H1 (cell line): ENCODE data around the gene NEURL1. TPM values are rescaled to one million over a fixed set of nuclear protein-coding genes. Genes with fewer than 3 reads are reported as not detected.

Experiments used
- CTCF ChIA-PET: fragments of 300-600 bp; sonication (Branson Sonifier 250); formaldehyde crosslinking; loops from one replicate; lab custom pipeline; 2021; ENCODE audit not compliant: partially characterized antibody; lab: Charles Lee
- POLR2A ChIA-PET: fragments of 300-600 bp; sonication (Branson Sonifier 250); formaldehyde crosslinking; loops from one replicate; lab custom pipeline; 2021; ENCODE audit warnings: inconsistent platforms; ENCODE audit not compliant: partially characterized antibody; lab: Charles Lee
- DNase-seq, 2 experiments: peaks; one replicate each; pipeline versions ENCODE4 v3.0.0 to v3.0.0-alpha.2; 2010 to 2022; ENCODE audit warnings: low spot score in 2 of 2, low read depth in 1 of 2, mixed read lengths in 1 of 2
- FAIRE-seq: peaks from 2 replicates; lab custom pipeline; 2011; peaks lifted over from hg19 to GRCh38; lab: Jason Lieb, UNC
- H2AFZ ChIP-seq: 2 replicates; pipeline ENCODE4 v1.8.1; 2012; ENCODE audit warnings: low read length, inconsistent platforms
- H2AK5ac ChIP-seq: 2 replicates; pipeline ENCODE4 v1.6.1; 2013; ENCODE audit warnings: low read depth, low read length
- H2BK120ac ChIP-seq: replicated peaks from 2 replicates; pipeline ENCODE3; 2013; ENCODE audit warnings: low read depth, low read length, inconsistent platforms
- H2BK12ac ChIP-seq: 2 replicates; pipeline ENCODE4 v1.6.1; 2013; ENCODE audit warnings: low read depth, low read length
- H2BK15ac ChIP-seq: 2 replicates; pipeline ENCODE4 v1.6.1; 2013; ENCODE audit warnings: low read length
- H2BK20ac ChIP-seq: 2 replicates; pipeline ENCODE4 v1.6.1; 2013; ENCODE audit warnings: low read length
- H2BK5ac ChIP-seq: 2 replicates; pipeline ENCODE4 v1.6.1; 2013; ENCODE audit warnings: low read depth, low read length
- H3K14ac ChIP-seq: 2 replicates; pipeline ENCODE4 v1.6.1; 2013; ENCODE audit warnings: inconsistent platforms; ENCODE audit not compliant: insufficient read length
- H3K18ac ChIP-seq: 2 replicates; pipeline ENCODE4 v1.6.1; 2013; ENCODE audit warnings: low read length; ENCODE audit errors: extremely low read depth
- H3K23ac ChIP-seq: 2 replicates; pipeline ENCODE4 v1.6.1; 2013; ENCODE audit warnings: inconsistent platforms; ENCODE audit not compliant: insufficient read length
- H3K23me2 ChIP-seq: 2 replicates; pipeline ENCODE4 v1.6.1; 2013; ENCODE audit warnings: low read depth, low read length
- H3K27ac ChIP-seq: 2 replicates; pipeline ENCODE4 v1.6.1; 2011; ENCODE audit warnings: low read depth, low read length, inconsistent platforms
- H3K27me3 ChIP-seq, 4 experiments: replicated peaks in 1 of 4; 1 replicate in 1 of 4; 2 replicates in 3 of 4; pipeline versions ENCODE4 v1.6.1 to v1.8.1; 2011 to 2013; ENCODE audit warnings: low read length in 3 of 4, mild to moderate bottlenecking in 3 of 4, inconsistent platforms in 2 of 4, mixed read lengths in 2 of 4, moderate library complexity in 1 of 4; ENCODE audit not compliant: control insufficient read depth in 3 of 4, insufficient read depth in 3 of 4; ENCODE audit errors: extremely low read depth in 1 of 4
- H3K36me3 ChIP-seq, 4 experiments: 2 replicates each; pipeline versions ENCODE4 v1.6.1 to v1.8.1; 2011 to 2013; ENCODE audit warnings: mild to moderate bottlenecking in 4 of 4, low read length in 3 of 4, moderate library complexity in 2 of 4, control low read depth in 1 of 4, inconsistent platforms in 1 of 4; ENCODE audit not compliant: insufficient read depth in 4 of 4, control insufficient read depth in 2 of 4
- H3K4ac ChIP-seq: replicated peaks from 2 replicates; pipeline ENCODE3; 2013; ENCODE audit warnings: low read length, low read depth, mixed read lengths, inconsistent platforms; ENCODE audit not compliant: insufficient read length
- H3K4me1 ChIP-seq, 4 experiments: replicated peaks in 1 of 4; 1 replicate in 1 of 4; 2 replicates in 3 of 4; pipeline versions ENCODE4 v1.6.1 to v1.8.1; 2011 to 2013; ENCODE audit warnings: low read length in 3 of 4, inconsistent platforms in 2 of 4, mixed read lengths in 1 of 4; ENCODE audit not compliant: insufficient read depth in 4 of 4, control insufficient read depth in 3 of 4
- H3K4me2 ChIP-seq, 2 experiments: 2 replicates each; pipeline versions ENCODE4 v1.6.1 to v1.8.1; 2011 to 2013; ENCODE audit warnings: low read depth in 2 of 2, low read length in 2 of 2, control low read depth in 1 of 2, inconsistent platforms in 1 of 2, mild to moderate bottlenecking in 1 of 2; ENCODE audit not compliant: insufficient read depth in 1 of 2
- H3K4me3 ChIP-seq, 4 experiments: fragments of 200-600, 300-600 bp in 1 of 4; sonication (generic), shearing (Covaris generic), sonication (Bioruptor Twin) in 1 of 4; 2 replicates each; pipeline versions ENCODE4 v1.5.1 to v1.8.1; 2011 to 2016; ENCODE audit warnings: low read length in 4 of 4, low read depth in 3 of 4, control low read depth in 2 of 4, inconsistent platforms in 2 of 4, mild to moderate bottlenecking in 2 of 4, mixed read lengths in 1 of 4, moderate library complexity in 1 of 4; ENCODE audit not compliant: insufficient read depth in 2 of 4; ENCODE audit errors: extremely low read depth in 1 of 4
- H3K56ac ChIP-seq: replicated peaks from 2 replicates; pipeline ENCODE3; 2013; ENCODE audit warnings: low read depth, mild to moderate bottlenecking, mixed read lengths, low read length, inconsistent platforms; ENCODE audit not compliant: insufficient read length
- H3K79me1 ChIP-seq: 2 replicates; pipeline ENCODE4 v1.6.1; 2013; ENCODE audit warnings: low read depth, low read length, control low read depth
- H3K79me2 ChIP-seq, 2 experiments: 2 replicates each; pipeline versions ENCODE4 v1.6.1 to v1.8.1; 2012 to 2013; ENCODE audit warnings: low read length in 2 of 2, mild to moderate bottlenecking in 2 of 2, inconsistent platforms in 1 of 2; ENCODE audit not compliant: insufficient read depth in 2 of 2, control insufficient read depth in 1 of 2
- H3K9ac ChIP-seq, 4 experiments: replicated peaks in 1 of 4; 1 replicate in 1 of 4; 2 replicates in 3 of 4; pipeline versions ENCODE4 v1.6.1 to v1.8.1; 2011 to 2013; ENCODE audit warnings: low read depth in 3 of 4, low read length in 3 of 4, control low read depth in 2 of 4, mild to moderate bottlenecking in 2 of 4, moderate library complexity in 2 of 4, inconsistent platforms in 1 of 4; ENCODE audit errors: extremely low read depth in 1 of 4
- H3K9me3 ChIP-seq, 2 experiments: 2 replicates each; pipeline versions ENCODE4 v1.6.1 to v1.8.1; 2012 to 2013; ENCODE audit warnings: mild to moderate bottlenecking in 2 of 2, moderate library complexity in 2 of 2, control low read depth in 1 of 2, inconsistent platforms in 1 of 2, low read depth in 1 of 2, low read length in 1 of 2, mixed read lengths in 1 of 2; ENCODE audit not compliant: insufficient read depth in 2 of 2
- H4K20me1 ChIP-seq, 2 experiments: replicated peaks in 1 of 2; 2 replicates each; pipeline versions ENCODE3 to v1.8.1; 2011 to 2013; ENCODE audit warnings: inconsistent platforms in 2 of 2, low read length in 2 of 2, mild to moderate bottlenecking in 1 of 2; ENCODE audit not compliant: insufficient read depth in 2 of 2, control insufficient read depth in 1 of 2
- H4K5ac ChIP-seq: 2 replicates; pipeline ENCODE4 v1.6.1; 2013; ENCODE audit warnings: low read length, low read depth, mixed read lengths, inconsistent platforms; ENCODE audit not compliant: insufficient read length
- H4K8ac ChIP-seq: 2 replicates; pipeline ENCODE4 v1.8.0; 2013; ENCODE audit warnings: mild to moderate bottlenecking, moderate library complexity, low read length, inconsistent platforms; ENCODE audit not compliant: insufficient read depth; ENCODE audit errors: extremely low read depth
- H4K91ac ChIP-seq: replicated peaks from 2 replicates; pipeline ENCODE3; 2013; ENCODE audit warnings: low read length, mixed read lengths, inconsistent platforms; ENCODE audit not compliant: insufficient read length
- WGBS, 2 experiments: shearing (Covaris generic) in 1 of 2; methylation state at CpG; one replicate each; pipeline versions ENCODE4 v1.1.6 to v1.1.7; 2013 to 2015; ENCODE audit warnings: low lambda C conversion rate in 2 of 2, mixed read lengths in 2 of 2, inconsistent platforms in 1 of 2, low coverage in 1 of 2, missing lambda C conversion rate in 1 of 2; ENCODE audit not compliant: insufficient replicate concordance in 2 of 2, insufficient coverage in 1 of 2, insufficient read length in 1 of 2; ENCODE audit errors: extremely low coverage in 1 of 2, missing lambda C conversion rate in 1 of 2; 5-methylcytosine and 5-hydroxymethylcytosine counted together
- polyA plus RNA-seq, 7 experiments: library from polyadenylated mRNA; depleted of rRNA in 3 of 7; stranded (reverse) in 5 of 7; unstranded in 2 of 7; fragments of >200 nt in 5 of 7; fragments of 200-250 nt in 2 of 7; gene quantifications; 1 replicate in 5 of 7; 2 replicates in 1 of 7; 4 replicates in 1 of 7; pipeline versions ENCODE4 v1.2.1 to v1.2.3, GENCODE V29; 2011 to 2013; ENCODE audit warnings: missing spikeins in 2 of 7, mixed read lengths in 2 of 7
- total RNA-seq: library from RNA; stranded (reverse); fragmentation: NEBNext Ultra II Directional; extraction: Animal tissue kit (Norgen Biotek cat#: 25700); gene quantifications from 2 replicates; pipeline ENCODE4 v1.2.1, GENCODE V29; 2021

Gene NEURL1
- total and polyA plus RNA-seq, 2 of the 8 experiments (the other 6 are each of a cell fraction or from before 2014, with no cell fraction given): 0.54 to 0.58 TPM

- Histone ChIP-seq H2BK15ac (no peak overlapping the region), H3K23ac (no peak overlapping the region), H3K79me1 (no peaks in the 10 kb centered on the region), H3K9me3 (no peaks in the 10 kb centered on the region), H4K5ac (no peak overlapping the region), H3K79me2 (no peaks in the 10 kb centered on the region), H3K27ac (no peak overlapping the region), H4K91ac (no peak overlapping the region), H3K56ac (no peak overlapping the region), H4K20me1 (no peaks in the 10 kb centered on the region), H2AK5ac (no peak overlapping the region), H3K14ac (no peak overlapping the region), H3K4me1 (no peaks in the 10 kb centered on the region; a peak in 1 of 7 replicates), H4K8ac (no peak overlapping the region), H3K4me3 (no peak overlapping the region), H3K4me2 (no peak overlapping the region), H2BK120ac (no peak overlapping the region), H3K27me3 (no peaks in the 10 kb centered on the region; a peak in 1 of 7 replicates), H3K4ac (no peak overlapping the region), H2AFZ (no peak overlapping the region), H3K9ac (no peak overlapping the region), H3K18ac (no peak overlapping the region), H2BK5ac (no peak overlapping the region), H2BK20ac (no peak overlapping the region), H3K23me2 (peaks cover 2% of the 10 kb centered on the region; the same call in 1 of the 2 replicates), H2BK12ac (no peak overlapping the region), H3K36me3 (no peaks in the 10 kb centered on the region)
- FAIRE-seq (no peak), DNase-seq (no peak)
- ChIA-PET CTCF (interaction anchor here (0.6 to 12.0 kb wide), 17 partner anchors 11 to 156 kb away, joined by 3 to 134 read pairs (median 4); no protein-coding TSS in a partner anchor), POLR2A (interaction anchor here (0.8 kb wide), 1 partner anchor 9 kb away, joined by 3 read pairs; no protein-coding TSS in a partner anchor)
- 83% methylated on average over 7 of the region's 7 CpGs; no CpG with 5 or more reads in 1 of the 2 experiments for WGBS, 2 experiments
Measured at GRCh38 chr10:103580430-103580829, 86.9 kb downstream of the NEURL1 start.
